Measurements from ENCODE around the gene GMEB1. TPM values are rescaled to one million over a fixed set of nuclear protein-coding genes. Genes with fewer than 3 reads are reported as not detected.
"Not testable (repeated sequence)": the region's sequence is repeated elsewhere in the genome, so short reads cannot be mapped to it uniquely, and the experiment has no call there.

GMEB1 gene
- 28.2 and 29.4 TPM in 2 replicates for total RNA-seq

GRCh38 chr1:28668191-28668955, at the start of gene GMEB1:
TSS of gene GMEB1 (plus strand) at chr1:28668784. CDS start at chr1:28683613, 14,829 bp downstream.
- intact Hi-C loops (cut with micrococcal nuclease), result loop anchor here (1.0 to 5.0 kb wide), 6 partner anchors 20 to 514 kb away; partner anchors contain the start of genes RNU11, SRSF4, TAF12 and YTHDF2

GRCh38 chr1:28631713-28632112, 36.9 kb upstream of the GMEB1 start:
- intact Hi-C loops (cut with micrococcal nuclease), result no loop called here

- intact Hi-C loops (cut with micrococcal nuclease), result no loop called here
These were observed 36.0 kb upstream of the GMEB1 start for GRCh38 chr1:28632560-28632959.

- intact Hi-C loops (cut with micrococcal nuclease), result loop anchor here (1.0 to 5.0 kb wide), 4 partner anchors 117 to 392 kb away; no protein-coding TSS in a partner anchor
These were observed 27.8 kb upstream of the GMEB1 start for GRCh38 chr1:28640766-28641165.

GRCh38 chr1:28642056-28642846, 26.3 kb upstream of the GMEB1 start:
- intact Hi-C loops (cut with micrococcal nuclease), result loop anchor here (5.0 kb wide), 2 partner anchors 285 to 390 kb away; no protein-coding TSS in a partner anchor

GRCh38 chr1:28642847-28643635, 25.5 kb upstream of the GMEB1 start, which contains the start of gene TAF12:
TSS of gene TAF12 (minus strand) at chr1:28643067. CDS start at chr1:28622081, 20,986 bp downstream.
- intact Hi-C loops (cut with micrococcal nuclease), result loop anchor here (1.0 to 5.0 kb wide), 11 partner anchors 25 to 539 kb away; partner anchors contain the start of genes GMEB1, TRNAU1AP and YTHDF2

GRCh38 chr1:28644494-28644893, 24.1 kb upstream of the GMEB1 start:
- intact Hi-C loops (cut with micrococcal nuclease), result loop anchor here (5.0 kb wide), 2 partner anchors 283 to 388 kb away; no protein-coding TSS in a partner anchor

- intact Hi-C loops (cut with micrococcal nuclease), result loop anchor here (5.0 kb wide), 1 partner anchor 973 kb away; the partner anchor contains the start of gene IFI6
These were observed 23.2 kb upstream of the GMEB1 start for GRCh38 chr1:28645406-28645805.

GRCh38 chr1:28646040-28646439, 22.5 kb upstream of the GMEB1 start:
- intact Hi-C loops (cut with micrococcal nuclease), result loop anchor here (5.0 kb wide), 1 partner anchor 974 kb away; the partner anchor contains the start of gene IFI6

GRCh38 chr1:28648008-28648473, 20.5 kb upstream of the GMEB1 start:
- intact Hi-C loops (cut with micrococcal nuclease), result loop anchor here (1.0 to 5.0 kb wide), 10 partner anchors 20 to 976 kb away; partner anchors contain the start of genes GMEB1, IFI6, SRSF4 and STX12

GRCh38 chr1:28648474-28649198, 19.9 kb upstream of the GMEB1 start, which contains the start of gene RNU11:
TSS of gene RNU11 (plus strand) at chr1:28648600.
- intact Hi-C loops (cut with micrococcal nuclease), result loop anchor here (1.0 to 5.0 kb wide), 10 partner anchors 20 to 976 kb away; partner anchors contain the start of genes GMEB1, IFI6, SRSF4 and STX12

- intact Hi-C loops (cut with micrococcal nuclease), result not testable (repeated sequence)
These were observed 15.5 kb upstream of the GMEB1 start for GRCh38 chr1:28653063-28653462.

GRCh38 chr1:28653870-28654269, 14.7 kb upstream of the GMEB1 start:
- intact Hi-C loops (cut with micrococcal nuclease), result not testable (repeated sequence)

- intact Hi-C loops (cut with micrococcal nuclease), result not testable (repeated sequence)
These were observed 12.9 kb upstream of the GMEB1 start for GRCh38 chr1:28655448-28656311.

- intact Hi-C loops (cut with micrococcal nuclease), result no loop called here
These were observed 12.2 kb upstream of the GMEB1 start for GRCh38 chr1:28656335-28656734.

- intact Hi-C loops (cut with micrococcal nuclease), result no loop called here
These were observed 4.6 kb upstream of the GMEB1 start for GRCh38 chr1:28663871-28664470.

GRCh38 chr1:28666806-28667205, 1.8 kb upstream of the GMEB1 start:
- intact Hi-C loops (cut with micrococcal nuclease), result loop anchor here (5.0 kb wide), 1 partner anchor 515 kb away; the partner anchor contains the start of gene SRSF4
